ENCODE data around the gene TNF.
A peak's percentile ranks its signal among the peaks of the same experiment; 100 is the strongest.

Gene TNF

DNA sequence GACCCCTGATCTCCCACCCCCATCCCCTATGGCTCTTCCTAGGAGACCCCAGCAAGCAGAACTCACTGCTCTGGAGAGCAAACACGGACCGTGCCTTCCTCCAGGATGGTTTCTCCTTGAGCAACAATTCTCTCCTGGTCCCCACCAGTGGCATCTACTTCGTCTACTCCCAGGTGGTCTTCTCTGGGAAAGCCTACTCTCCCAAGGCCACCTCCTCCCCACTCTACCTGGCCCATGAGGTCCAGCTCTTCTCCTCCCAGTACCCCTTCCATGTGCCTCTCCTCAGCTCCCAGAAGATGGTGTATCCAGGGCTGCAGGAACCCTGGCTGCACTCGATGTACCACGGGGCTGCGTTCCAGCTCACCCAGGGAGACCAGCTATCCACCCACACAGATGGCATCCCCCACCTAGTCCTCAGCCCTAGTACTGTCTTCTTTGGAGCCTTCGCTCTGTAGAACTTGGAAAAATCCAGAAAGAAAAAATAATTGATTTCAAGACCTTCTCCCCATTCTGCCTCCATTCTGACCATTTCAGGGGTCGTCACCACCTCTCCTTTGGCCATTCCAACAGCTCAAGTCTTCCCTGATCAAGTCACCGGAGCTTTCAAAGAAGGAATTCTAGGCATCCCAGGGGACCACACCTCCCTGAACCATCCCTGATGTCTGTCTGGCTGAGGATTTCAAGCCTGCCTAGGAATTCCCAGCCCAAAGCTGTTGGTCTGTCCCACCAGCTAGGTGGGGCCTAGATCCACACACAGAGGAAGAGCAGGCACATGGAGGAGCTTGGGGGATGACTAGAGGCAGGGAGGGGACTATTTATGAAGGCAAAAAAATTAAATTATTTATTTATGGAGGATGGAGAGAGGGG, 1.9 kb upstream of the TNF start:
- DNase-seq, result no peak

DNA sequence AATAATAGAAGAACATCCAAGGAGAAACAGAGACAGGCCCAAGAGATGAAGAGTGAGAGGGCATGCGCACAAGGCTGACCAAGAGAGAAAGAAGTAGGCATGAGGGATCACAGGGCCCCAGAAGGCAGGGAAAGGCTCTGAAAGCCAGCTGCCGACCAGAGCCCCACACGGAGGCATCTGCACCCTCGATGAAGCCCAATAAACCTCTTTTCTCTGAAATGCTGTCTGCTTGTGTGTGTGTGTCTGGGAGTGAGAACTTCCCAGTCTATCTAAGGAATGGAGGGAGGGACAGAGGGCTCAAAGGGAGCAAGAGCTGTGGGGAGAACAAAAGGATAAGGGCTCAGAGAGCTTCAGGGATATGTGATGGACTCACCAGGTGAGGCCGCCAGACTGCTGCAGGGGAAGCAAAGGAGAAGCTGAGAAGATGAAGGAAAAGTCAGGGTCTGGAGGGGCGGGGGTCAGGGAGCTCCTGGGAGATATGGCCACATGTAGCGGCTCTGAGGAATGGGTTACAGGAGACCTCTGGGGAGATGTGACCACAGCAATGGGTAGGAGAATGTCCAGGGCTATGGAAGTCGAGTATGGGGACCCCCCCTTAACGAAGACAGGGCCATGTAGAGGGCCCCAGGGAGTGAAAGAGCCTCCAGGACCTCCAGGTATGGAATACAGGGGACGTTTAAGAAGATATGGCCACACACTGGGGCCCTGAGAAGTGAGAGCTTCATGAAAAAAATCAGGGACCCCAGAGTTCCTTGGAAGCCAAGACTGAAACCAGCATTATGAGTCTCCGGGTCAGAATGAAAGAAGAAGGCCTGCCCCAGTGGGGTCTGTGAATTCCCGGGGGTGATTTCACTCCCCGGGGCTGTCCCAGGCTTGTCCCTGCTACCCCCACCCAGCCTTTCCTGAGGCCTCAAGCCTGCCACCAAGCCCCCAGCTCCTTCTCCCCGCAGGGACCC, 981 bp upstream of the TNF start:
- no peak for DNase-seq

DNA sequence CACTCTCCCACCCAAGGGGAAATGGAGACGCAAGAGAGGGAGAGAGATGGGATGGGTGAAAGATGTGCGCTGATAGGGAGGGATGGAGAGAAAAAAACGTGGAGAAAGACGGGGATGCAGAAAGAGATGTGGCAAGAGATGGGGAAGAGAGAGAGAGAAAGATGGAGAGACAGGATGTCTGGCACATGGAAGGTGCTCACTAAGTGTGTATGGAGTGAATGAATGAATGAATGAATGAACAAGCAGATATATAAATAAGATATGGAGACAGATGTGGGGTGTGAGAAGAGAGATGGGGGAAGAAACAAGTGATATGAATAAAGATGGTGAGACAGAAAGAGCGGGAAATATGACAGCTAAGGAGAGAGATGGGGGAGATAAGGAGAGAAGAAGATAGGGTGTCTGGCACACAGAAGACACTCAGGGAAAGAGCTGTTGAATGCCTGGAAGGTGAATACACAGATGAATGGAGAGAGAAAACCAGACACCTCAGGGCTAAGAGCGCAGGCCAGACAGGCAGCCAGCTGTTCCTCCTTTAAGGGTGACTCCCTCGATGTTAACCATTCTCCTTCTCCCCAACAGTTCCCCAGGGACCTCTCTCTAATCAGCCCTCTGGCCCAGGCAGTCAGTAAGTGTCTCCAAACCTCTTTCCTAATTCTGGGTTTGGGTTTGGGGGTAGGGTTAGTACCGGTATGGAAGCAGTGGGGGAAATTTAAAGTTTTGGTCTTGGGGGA, 754 bp downstream of the TNF start:
- DNase-seq, result no peak

DNA sequence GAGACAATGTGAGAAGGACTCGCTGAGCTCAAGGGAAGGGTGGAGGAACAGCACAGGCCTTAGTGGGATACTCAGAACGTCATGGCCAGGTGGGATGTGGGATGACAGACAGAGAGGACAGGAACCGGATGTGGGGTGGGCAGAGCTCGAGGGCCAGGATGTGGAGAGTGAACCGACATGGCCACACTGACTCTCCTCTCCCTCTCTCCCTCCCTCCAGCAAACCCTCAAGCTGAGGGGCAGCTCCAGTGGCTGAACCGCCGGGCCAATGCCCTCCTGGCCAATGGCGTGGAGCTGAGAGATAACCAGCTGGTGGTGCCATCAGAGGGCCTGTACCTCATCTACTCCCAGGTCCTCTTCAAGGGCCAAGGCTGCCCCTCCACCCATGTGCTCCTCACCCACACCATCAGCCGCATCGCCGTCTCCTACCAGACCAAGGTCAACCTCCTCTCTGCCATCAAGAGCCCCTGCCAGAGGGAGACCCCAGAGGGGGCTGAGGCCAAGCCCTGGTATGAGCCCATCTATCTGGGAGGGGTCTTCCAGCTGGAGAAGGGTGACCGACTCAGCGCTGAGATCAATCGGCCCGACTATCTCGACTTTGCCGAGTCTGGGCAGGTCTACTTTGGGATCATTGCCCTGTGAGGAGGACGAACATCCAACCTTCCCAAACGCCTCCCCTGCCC, 1.7 kb downstream of the TNF start:
- DNase-seq, result no peak

DNA sequence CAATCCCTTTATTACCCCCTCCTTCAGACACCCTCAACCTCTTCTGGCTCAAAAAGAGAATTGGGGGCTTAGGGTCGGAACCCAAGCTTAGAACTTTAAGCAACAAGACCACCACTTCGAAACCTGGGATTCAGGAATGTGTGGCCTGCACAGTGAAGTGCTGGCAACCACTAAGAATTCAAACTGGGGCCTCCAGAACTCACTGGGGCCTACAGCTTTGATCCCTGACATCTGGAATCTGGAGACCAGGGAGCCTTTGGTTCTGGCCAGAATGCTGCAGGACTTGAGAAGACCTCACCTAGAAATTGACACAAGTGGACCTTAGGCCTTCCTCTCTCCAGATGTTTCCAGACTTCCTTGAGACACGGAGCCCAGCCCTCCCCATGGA, 2.2 kb downstream of the TNF start:
- DNase-seq, result no peak

DNA sequence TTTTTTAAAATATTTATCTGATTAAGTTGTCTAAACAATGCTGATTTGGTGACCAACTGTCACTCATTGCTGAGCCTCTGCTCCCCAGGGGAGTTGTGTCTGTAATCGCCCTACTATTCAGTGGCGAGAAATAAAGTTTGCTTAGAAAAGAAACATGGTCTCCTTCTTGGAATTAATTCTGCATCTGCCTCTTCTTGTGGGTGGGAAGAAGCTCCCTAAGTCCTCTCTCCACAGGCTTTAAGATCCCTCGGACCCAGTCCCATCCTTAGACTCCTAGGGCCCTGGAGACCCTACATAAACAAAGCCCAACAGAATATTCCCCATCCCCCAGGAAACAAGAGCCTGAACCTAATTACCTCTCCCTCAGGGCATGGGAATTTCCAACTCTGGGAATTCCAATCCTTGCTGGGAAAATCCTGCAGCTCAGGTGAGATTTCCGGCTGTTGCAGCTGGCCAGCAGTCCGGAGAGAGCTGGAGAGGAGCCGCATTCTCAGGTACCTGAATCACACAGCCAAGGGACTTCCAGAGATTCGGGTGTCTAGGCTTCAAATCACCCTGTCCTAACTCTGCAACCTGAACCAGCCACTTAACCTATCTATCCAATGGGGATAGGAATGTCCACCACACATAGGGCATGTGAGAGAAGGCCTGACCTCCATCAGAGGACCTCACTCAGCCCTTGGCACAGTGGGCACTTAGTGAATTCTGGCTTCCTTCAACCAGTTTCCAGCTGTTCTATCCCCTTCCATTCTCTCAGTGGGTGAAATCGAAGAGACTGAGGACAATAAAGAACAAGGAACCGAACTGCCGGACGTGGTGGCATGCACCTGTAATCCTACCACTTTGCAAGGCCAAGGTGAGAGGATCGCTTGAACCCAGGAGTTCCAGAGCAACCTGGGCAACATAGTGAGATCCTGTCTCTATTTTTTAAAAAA, 3.1 kb downstream of the TNF start:
- no peak for DNase-seq

DNA sequence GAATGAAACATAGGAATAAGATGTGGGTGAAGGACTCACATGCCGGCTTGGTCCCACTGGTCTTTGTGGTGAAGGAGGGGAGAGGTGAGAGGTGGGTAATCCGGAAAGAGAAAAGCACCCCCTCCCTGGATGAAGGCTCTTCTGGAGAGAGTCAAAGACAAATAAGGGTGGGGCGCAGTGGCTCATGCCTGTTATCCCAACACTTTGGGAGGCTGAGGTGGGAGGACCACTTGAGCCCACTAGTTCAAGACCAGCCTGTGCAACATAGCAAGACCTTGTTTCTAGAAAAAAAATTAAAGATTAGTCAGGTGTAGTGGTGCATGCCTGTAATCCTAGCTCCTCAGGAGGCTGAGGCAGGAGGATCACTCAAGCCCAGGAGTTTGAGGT, 3.7 kb downstream of the TNF start:
- DNase-seq, result no peak

DNA sequence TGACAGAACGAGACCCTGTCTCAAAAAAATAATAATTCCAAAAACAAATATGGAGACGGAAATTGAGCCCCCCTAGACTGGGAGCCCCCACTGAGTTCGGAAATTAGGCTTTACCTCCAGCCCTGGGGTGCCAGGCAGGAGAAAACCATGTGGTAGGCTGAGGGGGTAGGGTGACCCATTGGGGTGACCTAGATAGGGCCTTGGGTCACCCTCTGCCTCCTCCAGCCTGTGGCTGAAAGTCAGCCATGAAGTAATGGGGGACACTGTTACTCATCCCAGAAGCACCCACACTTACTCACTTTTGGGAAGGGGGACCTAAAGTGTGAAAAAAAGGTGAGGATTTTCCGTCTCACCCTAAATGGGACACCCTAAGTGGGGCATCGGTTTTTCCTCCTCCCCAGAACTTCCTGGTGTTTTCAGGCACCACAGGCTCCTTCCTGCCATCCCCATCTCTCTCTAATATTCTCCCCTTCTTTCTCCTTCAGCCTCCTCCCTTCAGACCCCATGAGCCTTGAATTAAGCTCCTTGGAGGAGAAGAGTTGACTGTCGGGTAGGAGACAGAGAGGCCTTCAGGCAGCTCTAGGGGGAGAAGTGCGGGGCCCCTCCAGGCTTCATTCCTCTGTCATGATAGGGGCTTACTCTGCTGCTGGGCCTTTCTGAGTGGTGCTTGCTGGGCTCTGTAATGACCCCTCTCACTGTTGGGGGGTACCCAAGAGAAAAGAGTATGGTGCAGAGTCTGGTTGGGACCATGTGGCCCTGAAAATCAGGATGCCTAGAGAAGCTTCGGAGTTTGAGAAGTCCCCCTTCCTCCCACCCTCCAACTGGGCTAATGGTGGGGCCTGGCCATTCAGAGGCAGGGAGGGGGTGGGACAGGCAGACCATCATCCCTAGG, 4.4 kb downstream of the TNF start:
- no peak for DNase-seq

DNA sequence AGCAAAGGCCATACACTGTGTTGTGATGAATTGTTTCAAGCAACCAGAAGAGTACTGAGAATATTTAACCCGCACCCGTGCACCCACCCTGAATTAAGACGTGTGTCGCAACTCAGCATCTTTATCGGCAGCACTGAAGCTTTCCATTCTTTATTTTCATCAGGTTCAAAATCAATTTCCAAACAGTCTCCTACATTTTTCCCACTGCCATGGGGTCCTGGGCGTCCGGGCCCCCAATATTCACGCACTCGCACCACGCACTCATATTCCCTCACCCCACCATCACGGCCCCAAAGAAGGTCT, 5.0 kb downstream of the TNF start:
- no peak for DNase-seq

DNA sequence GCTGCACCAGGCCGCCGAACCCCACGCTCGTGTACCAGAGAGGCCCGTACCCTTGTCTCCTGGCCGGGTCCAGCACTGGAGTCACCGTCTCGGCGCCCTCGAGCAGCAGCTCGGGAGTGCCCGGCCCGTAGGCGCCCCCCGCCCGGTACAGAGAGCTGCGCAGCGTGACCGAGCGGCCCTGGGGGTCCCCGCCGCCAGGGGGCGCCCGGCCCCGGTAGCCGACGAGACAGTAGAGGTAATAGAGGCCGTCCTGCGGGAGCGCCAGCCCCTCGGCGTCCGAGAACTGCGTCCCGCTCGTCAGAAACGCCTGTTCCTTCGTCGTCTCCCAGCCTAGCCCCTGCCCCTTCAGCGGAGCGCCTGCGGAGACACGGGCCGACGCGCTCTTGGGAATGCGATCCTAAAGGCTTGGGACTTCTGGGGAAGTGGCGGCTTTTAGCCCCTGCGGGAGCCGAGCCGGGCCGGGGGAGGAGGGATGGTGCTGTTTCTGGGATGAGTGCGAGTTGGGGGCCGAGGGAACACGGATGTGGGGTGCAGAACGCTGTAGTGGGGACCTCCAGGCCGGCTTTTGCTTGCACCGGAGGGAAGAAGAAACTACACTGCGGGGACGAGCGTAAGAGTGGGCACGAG, 5.6 kb downstream of the TNF start:
- DNase-seq, result peak; percentile 90

DNA sequence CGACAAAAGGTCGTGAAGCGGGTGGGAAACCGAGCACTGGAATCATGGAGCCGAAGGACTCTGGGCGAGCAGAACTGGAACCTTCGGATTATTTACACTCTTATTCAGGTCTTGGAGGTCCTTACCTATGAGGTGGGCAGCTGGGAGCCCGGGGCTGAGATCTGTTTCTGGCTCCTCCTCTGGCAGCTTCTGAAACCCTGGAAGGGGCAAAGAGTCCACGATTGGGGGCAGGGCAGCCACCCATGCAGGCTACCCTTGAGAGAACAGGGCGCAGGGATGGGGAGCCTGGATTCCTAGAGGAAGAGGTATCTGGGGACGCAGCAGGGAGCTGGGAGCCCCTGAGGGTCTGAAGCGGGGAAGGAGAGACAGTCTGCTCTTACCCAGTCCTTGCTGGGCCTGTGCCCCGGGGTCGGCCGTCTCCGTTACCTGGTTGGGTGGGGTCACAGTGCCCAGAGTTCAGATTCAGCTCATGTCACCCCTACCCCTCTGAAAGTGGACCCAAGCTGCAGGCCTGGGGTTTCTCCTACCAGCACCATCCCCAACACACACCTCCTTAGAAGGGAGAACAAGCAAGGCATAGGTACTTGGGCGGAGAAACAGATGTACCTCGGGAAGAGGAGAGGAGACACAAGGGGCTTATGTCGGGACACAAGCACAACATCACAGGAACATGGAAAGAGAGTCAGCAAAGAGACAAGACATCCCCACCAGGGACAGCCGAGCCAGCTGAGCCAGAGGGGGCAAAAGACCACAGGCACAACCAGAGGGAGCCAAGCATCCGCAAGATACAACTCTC, 6.3 kb downstream of the TNF start:
- no peak for DNase-seq

DNA sequence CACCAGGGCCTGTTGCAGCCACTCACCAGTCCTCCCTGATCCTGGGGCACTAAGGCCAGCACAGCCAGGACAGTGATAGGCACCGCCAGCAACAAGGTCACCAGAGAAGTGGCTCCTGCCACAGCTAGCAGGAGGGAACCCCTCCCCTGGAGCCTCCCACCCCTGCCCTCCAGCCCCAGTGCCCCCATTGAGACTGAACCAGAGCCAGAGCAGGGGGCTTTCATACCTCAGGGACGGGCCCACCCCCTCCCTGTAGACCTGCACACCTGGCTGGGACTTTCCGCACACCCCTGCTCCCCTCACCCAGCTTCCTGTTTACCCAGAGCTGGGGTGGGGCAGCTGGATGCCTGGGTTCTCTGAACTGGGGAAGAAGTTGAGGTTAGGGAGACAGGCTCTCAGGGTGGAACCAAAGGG, 6.9 kb downstream of the TNF start, which contains the start of gene LTB:
LTB (minus strand) TSS at position 195 of the 414 bp plus-strand sequence; CDS start at position 188, 7 bp downstream.
- DNase-seq, result peak; percentile 45

DNA sequence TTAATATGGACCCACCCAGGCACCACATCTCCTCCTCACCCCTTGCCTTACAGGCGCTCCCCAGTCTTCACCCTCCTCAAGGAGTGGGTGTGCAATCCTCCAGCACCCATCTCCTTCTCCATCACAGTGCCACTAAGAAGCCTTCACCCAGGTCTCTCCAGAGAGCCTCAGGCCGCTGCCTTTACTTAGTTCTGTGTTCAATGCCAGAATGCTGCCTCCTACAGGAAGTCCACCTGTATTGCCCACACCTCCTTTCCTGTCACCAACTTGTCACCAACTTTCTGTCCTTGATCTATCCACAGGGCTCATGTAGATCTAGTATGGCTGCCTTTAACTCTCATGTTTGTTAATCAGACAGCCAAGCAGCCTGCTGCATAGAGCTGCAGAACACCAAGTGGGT, 10.1 kb downstream of the TNF start:
- no peak for DNase-seq

DNA sequence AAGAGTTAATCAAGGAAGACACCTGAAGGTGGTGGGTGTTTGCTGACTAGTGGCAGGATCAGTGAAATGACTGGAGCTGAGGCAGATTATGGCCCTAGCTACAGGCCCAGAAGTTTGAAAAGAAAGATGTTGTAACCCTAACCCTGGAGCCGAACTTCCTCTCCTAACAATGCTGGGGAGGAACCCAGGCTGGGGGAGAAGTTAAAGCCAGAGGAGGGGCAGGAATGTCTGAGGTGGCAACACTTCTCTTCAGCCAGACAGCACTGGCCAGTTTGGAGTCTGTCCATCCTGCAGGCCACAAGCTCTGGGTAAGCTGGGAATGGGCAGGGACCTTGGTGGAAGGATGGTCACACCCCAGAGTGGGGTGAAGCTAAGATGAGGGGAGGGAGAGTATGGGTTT, 10.6 kb downstream of the TNF start, which contains the start of gene LST1:
LST1 (plus strand) TSS at position 270 of the 400 bp plus-strand sequence. CDS start 1,023 bp downstream, outside the sequence.
- DNase-seq, result no peak

DNA sequence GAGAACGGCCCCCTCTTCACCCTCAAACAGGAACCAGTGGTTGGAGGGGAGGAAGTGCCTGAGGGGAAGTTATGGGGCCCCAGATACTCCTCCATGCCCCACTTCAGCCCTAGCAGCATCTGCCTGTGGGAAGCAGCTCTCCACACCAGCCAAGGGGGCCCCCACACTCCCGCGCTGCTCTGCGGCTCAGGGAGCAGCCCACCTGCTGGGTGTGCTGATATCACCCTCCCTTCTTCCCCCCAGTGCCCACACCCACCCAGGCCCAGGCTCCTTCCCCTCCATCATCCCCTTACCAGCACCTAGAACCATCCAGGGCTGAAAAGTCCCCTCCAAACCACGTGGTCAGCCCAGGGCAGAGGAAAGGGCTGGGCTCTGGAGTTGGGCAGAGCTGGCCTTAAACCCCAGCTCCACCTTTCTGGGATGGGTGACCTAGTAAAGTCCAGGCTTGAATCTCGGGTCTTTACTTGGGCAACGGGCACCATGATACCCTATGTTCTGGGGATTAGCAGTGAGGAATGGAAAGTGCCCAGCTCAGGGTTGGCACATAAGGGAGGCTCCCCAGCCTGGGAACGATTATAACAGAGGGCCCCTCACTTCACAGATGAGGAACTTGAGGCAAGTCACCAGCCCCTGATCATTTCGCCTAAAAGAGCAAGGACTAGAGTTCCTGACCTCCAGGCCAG, 11.4 kb downstream of the TNF start:
- no peak for DNase-seq

DNA sequence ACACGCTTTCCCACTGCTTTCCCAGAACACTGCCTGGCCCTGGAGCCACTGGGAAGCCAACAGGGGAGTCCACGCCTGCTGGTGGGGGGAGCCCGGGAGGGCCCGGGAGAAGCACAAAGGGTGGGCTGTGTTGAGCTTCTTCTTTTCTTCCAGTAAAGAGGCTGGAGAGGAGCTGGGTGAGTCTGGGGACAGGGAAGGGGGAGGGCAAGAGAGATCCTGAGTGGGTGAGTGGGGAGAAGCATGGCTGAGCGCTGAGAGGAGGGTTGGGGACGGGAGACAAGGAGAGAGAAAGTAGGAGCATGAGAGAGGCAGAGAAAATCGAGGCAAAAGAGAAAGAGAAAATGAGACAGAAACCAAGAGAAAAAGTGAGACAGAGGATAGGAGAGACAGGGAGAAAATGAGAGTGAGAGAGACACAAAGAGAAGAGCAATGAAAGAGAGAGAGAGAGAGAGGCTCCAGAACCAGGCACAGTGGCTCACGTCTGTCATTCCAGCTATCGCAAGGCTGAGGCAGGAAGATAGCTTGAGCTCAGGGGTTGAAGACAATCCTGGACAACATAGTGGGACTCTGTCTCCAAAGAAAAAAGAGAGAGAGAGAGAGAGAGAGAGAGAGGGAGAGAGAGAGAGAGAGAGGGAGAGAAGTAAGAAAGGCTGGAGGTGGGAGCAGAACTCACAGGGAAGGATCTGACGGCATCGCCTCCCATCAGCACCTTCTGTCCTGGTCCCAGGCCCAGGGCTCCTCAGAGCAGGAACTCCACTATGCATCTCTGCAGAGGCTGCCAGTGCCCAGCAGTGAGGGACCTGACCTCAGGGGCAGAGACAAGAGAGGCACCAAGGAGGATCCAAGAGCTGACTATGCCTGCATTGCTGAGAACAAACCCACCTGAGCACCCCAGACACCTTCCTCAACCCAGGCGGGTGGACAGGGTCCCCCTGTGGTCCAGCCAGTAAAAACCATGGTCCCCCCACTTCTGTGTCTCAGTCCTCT, 12.7 kb downstream of the TNF start:
- no peak for DNase-seq

Measured in activated naive CD4-positive, alpha-beta T cell treated with anti-CD3 and anti-CD28 coated beads, Interleukin-2, amount 50 U/mL, for 16 hours (primary cell).